K562 (cell line): ENCODE data around the gene CAPN2. TPM values are rescaled to one million over a fixed set of nuclear protein-coding genes. Genes with fewer than 3 reads are reported as not detected.
A peak's percentile ranks its signal among the peaks of the same experiment; 100 is the strongest.

ENCODE experiments used
- ARNT ChIP-seq, 2 experiments: fragments of 450-650 bp; IDR thresholded peaks; 2 replicates each; pipeline ENCODE4 v1.6.1; 2016; ENCODE audit warnings: mild to moderate bottlenecking in 1 of 2
- CBX5 ChIP-seq: IDR thresholded peaks from 2 replicates; pipeline ENCODE4 v1.6.1; 2014; ENCODE audit warnings: low read depth, borderline replicate concordance
- DPF2 ChIP-seq: fragments of 450-650 bp; IDR thresholded peaks from 2 replicates; pipeline ENCODE4 v1.6.1; 2016
- HMGN3 ChIP-seq: IDR thresholded peaks from 2 replicates; pipeline ENCODE4 v1.6.1; 2011; ENCODE audit warnings: borderline replicate concordance, low read depth, mild to moderate bottlenecking, mixed read lengths, low read length; ENCODE audit not compliant: insufficient read length; ENCODE audit errors: extremely low read depth
- JUNB ChIP-seq: fragments of 450-650 bp; formaldehyde crosslinking; conservative IDR thresholded peaks from 2 replicates; pipeline ENCODE4 v1.4.0; 2020; ENCODE audit warnings: mild to moderate bottlenecking
- KDM2B ChIP-seq: fragments of 250-450 bp; sonication (Bioruptor Pico); IDR thresholded peaks from 2 replicates; pipeline ENCODE4 v1.8.0; 2021; ENCODE audit warnings: mild to moderate bottlenecking, moderate library complexity
- KLF16 ChIP-seq: IDR thresholded peaks from 2 replicates; pipeline ENCODE4 v1.6.1; 2016; ENCODE audit warnings: antibody characterized with exemption
- NFE2L1 ChIP-seq: fragments of 450-650 bp; IDR thresholded peaks from 2 replicates; pipeline ENCODE4 v1.6.1; 2016; ENCODE audit warnings: missing genetic modification characterization, low read depth, mild to moderate bottlenecking, missing compliant biosample characterization, moderate library complexity, borderline replicate concordance
- PCBP2 ChIP-seq: fragments of 200-400 bp; formaldehyde crosslinking; IDR thresholded peaks from 2 replicates; pipeline ENCODE4 v1.6.1; 2018; ENCODE audit warnings: low read length, low read depth, mild to moderate bottlenecking, moderate library complexity; ENCODE audit not compliant: poor library complexity, severe bottlenecking
- POLR2H ChIP-seq: IDR thresholded peaks from 2 replicates; pipeline ENCODE4 v1.6.1; 2016; ENCODE audit warnings: missing genetic modification characterization, low read depth, mild to moderate bottlenecking, control low read depth, missing compliant biosample characterization, moderate library complexity
- TAF1 ChIP-seq: IDR thresholded peaks from 2 replicates; pipeline ENCODE4 v1.6.1; 2011; ENCODE audit warnings: mild to moderate bottlenecking, low read length, moderate library complexity; ENCODE audit not compliant: insufficient read depth, control insufficient read depth, severe bottlenecking; ENCODE audit errors: extremely low read depth
- TCFL5 ChIP-seq: fragments of 250-450 bp; sonication (Bioruptor Pico); conservative IDR thresholded peaks from 2 replicates; pipeline ENCODE4 v1.6.1; 2021; ENCODE audit warnings: mild to moderate bottlenecking, moderate library complexity, matching md5 sums
- ZNF347 ChIP-seq: fragments of 450-650 bp; formaldehyde crosslinking; IDR thresholded peaks from 2 replicates; pipeline ENCODE4 v1.4.0; 2020; ENCODE audit warnings: low read depth, mild to moderate bottlenecking, moderate library complexity
- ZNF609 ChIP-seq: sonication (generic); formaldehyde crosslinking; IDR thresholded peaks from 2 replicates; pipeline ENCODE4 v1.8.1; 2023; ENCODE audit warnings: missing genetic modification reagents, mild to moderate bottlenecking, borderline replicate concordance
- ZNF780A ChIP-seq: fragments of 250-450 bp; sonication (Bioruptor Pico); IDR thresholded peaks from 2 replicates; pipeline ENCODE4 v1.5.0; 2021; ENCODE audit warnings: mild to moderate bottlenecking
- polyA plus RNA-seq, 8 experiments: library from polyadenylated mRNA; depleted of rRNA in 4 of 8; stranded (reverse) in 5 of 8; unstranded in 3 of 8; fragments of >200 nt; fragmentation: Nextera tagmentation in 2 of 8; fragmentation: Illumina TruSeq in 1 of 8; extraction: Ambion mirVana in 2 of 8; extraction: Trizol in 1 of 8; gene quantifications; 2 replicates each; pipeline versions ENCODE4 v1.2.1 to v1.2.3, GENCODE V29; 2011 to 2014; ENCODE audit warnings: inconsistent platforms in 1 of 8, missing spikeins in 1 of 8
- total RNA-seq, 7 experiments: library from RNA; depleted of rRNA in 6 of 7; stranded (reverse); fragments of >200 nt in 6 of 7; fragmentation: Illumina TruSeq in 2 of 7; extraction: Trizol in 2 of 7; gene quantifications; 2 replicates each; pipeline versions ENCODE4 v1.2.1 to v1.2.3, GENCODE V29; 2011 to 2021; ENCODE audit warnings: low replicate concordance in 1 of 7
- TF ChIP-seq, protein P1 (sequence below), 2 experiments: IDR thresholded peaks; 2 replicates each; pipeline ENCODE4 v1.6.1; 2011; ENCODE audit warnings: borderline replicate concordance in 1 of 2, control low read depth in 1 of 2, low read depth in 1 of 2, low read length in 1 of 2, mild to moderate bottlenecking in 1 of 2, mixed read lengths in 1 of 2, moderate library complexity in 1 of 2; ENCODE audit not compliant: insufficient read depth in 1 of 2, insufficient read length in 1 of 2, poor library complexity in 1 of 2, severe bottlenecking in 1 of 2; ENCODE audit errors: extremely low read depth in 1 of 2
- TF ChIP-seq, protein P2 (sequence below): sonication (generic); formaldehyde crosslinking; IDR thresholded peaks from 2 replicates; pipeline ENCODE4 v1.4.0; 2020; ENCODE audit warnings: mild to moderate bottlenecking, missing genetic modification reagents

Gene CAPN2
- total and polyA plus RNA-seq, 9 of the 15 experiments (the other 6 are each of a cell fraction or from before 2014, with no cell fraction given): 24.6 to 157 (median 101) TPM

DNA sequence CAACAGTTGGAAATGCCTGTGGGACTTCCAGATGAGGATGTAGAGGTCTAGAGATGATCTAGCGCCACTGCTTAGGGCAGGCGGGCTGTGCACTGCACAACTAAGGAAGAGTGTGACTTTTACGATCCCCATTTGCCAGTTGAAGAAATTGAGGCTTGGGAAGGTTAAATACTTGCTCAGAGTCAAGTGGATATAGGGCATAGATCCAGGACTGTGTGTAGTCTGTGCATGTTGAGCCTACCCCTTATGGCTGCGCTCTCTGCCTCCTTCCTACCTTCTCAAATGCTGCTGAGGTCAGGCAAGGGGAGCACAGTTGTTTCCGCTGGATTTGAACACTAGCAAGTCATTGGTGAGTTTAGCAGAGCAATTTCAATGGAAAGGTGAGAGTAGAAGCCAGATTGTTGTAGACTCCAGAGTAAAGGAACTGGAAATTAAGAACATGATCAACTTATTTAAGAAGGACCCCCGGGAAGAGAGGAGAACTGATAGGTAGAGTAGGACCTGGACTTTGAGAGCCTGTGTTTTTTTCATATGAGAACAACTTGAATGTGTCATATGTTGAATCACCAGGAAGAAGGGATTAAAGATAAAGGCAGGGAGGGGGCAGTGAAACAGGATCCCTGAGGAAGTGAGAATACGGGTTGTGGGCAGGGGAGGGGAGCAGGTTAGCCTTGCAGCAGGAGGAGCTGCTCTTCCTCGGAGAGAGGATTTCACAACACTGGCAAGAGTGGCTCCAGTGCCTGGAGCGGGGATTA lies 2.7 kb downstream of the CAPN2 start (continued):
- TF ChIP-seq HMGN3 (no peak), ZNF347 (CRISPR knock-in tag) (no peak), DPF2 (peak; percentile 88), POLR2H (peak; percentile 58; the same call in 1 of the 2 replicates), ARNT (IDR thresholded peaks at IDR 0.05) (no peak), TCFL5 (no peak), KDM2B (CRISPR knock-in tag) (no peak), CBX5 (no peak), PCBP2 (no peak), TAF1 (peak; percentile 21), ZNF609 (CRISPR knock-in tag) (no peak; the same call in 1 of the 2 replicates), NFE2L1 (tag) (no peak), JUNB (no peak), KLF16 (no peak), ZNF780A (CRISPR knock-in tag) (no peak)
- TF ChIP-seq, protein P1, sequence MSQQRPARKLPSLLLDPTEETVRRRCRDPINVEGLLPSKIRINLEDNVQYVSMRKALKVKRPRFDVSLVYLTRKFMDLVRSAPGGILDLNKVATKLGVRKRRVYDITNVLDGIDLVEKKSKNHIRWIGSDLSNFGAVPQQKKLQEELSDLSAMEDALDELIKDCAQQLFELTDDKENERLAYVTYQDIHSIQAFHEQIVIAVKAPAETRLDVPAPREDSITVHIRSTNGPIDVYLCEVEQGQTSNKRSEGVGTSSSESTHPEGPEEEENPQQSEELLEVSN (IDR thresholded peaks at IDR 0.05; ENCODE audit: borderline replicate concordance in 1 of 2, extremely low read depth in 1 of 2, insufficient read depth in 1 of 2, insufficient read length in 1 of 2, low read depth in 1 of 2, low read length in 1 of 2, poor library complexity in 1 of 2, severe bottlenecking in 1 of 2): no peak
- TF ChIP-seq, protein P2, sequence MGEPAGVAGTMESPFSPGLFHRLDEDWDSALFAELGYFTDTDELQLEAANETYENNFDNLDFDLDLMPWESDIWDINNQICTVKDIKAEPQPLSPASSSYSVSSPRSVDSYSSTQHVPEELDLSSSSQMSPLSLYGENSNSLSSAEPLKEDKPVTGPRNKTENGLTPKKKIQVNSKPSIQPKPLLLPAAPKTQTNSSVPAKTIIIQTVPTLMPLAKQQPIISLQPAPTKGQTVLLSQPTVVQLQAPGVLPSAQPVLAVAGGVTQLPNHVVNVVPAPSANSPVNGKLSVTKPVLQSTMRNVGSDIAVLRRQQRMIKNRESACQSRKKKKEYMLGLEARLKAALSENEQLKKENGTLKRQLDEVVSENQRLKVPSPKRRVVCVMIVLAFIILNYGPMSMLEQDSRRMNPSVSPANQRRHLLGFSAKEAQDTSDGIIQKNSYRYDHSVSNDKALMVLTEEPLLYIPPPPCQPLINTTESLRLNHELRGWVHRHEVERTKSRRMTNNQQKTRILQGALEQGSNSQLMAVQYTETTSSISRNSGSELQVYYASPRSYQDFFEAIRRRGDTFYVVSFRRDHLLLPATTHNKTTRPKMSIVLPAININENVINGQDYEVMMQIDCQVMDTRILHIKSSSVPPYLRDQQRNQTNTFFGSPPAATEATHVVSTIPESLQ: no peak
